OCI-M2 (cell line): ENCODE results near the gene SP140.
"Not testable (repeated sequence)": the region's sequence is repeated elsewhere in the genome, so short reads cannot be mapped to it uniquely, and the experiment has no call there.

ENCODE experiments used
- DNase-seq: peaks from one replicate; lab custom pipeline; 2025; ENCODE audit not compliant: unreplicated experiment; lab: John Stamatoyannopoulos, UW

The SP140 gene

DNA sequence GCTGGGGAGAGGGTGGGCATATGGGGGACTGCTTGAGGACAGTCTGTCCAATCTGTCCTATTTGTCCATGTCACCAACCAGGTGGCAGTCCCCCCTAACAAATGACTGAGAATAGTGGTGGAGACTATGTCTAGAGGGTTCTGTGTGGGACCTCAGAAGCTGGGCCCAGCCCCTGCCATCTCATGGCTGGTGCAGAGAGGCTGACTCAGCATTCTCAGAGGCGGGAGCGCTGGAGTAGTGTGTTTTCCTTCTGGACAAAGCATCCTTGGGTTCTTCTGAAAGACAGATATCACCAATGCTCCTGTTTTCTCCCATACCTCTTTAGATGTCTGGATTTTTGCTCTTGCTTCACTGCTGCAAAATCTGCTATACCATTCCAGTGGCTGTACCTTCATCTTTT lies 57.4 kb downstream of the SP140 start:
- no peak for DNase-seq

GRCh38 chr2:230286048-230286447 lies 60.5 kb downstream of the SP140 start:
- no peak for DNase-seq

GRCh38 chr2:230289311-230289710 lies 63.8 kb downstream of the SP140 start:
- not testable (repeated sequence) for DNase-seq

DNA sequence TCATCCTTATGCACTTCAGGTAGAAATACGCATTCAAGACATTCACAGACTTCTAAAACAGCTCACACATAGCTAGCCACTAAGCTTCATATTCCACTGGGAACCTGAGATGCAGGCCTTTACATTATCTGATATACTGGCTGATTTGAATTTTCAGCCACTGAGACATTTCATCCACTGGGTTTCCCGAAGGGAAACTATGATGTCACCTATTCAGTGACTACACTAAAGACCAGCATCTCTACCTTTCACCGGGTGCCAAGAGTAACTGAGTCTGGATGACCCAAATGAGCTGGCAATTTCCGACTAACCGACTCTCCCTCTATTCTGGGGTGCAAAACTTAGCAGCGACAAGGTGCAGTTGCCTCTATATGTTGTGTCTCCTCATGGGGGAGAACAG lies 69.7 kb downstream of the SP140 start:
- no peak for DNase-seq

- DNase-seq: no peak
These were observed 71.4 kb downstream of the SP140 start for GRCh38 chr2:230296917-230297316.

DNA sequence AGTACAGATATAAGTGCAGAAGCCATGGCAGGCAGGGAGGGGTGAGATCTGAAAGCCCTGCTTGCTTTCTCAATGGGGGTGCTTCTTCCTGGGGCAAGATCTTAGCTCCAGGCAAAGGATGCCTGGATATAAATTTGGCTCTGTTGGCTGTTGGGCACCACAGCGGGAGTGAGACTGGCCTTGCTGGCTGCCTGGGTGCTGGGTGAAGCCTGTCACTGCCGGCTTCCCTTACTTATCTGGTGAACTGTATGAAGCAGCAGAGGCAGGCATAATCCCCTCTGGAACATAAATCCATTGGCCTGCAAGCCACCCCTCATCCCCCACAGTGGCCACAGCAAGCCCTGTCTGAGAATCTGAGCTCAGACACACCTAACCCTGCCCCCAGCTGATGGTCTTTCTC lies 74.1 kb downstream of the SP140 start:
- DNase-seq: no peak

DNA sequence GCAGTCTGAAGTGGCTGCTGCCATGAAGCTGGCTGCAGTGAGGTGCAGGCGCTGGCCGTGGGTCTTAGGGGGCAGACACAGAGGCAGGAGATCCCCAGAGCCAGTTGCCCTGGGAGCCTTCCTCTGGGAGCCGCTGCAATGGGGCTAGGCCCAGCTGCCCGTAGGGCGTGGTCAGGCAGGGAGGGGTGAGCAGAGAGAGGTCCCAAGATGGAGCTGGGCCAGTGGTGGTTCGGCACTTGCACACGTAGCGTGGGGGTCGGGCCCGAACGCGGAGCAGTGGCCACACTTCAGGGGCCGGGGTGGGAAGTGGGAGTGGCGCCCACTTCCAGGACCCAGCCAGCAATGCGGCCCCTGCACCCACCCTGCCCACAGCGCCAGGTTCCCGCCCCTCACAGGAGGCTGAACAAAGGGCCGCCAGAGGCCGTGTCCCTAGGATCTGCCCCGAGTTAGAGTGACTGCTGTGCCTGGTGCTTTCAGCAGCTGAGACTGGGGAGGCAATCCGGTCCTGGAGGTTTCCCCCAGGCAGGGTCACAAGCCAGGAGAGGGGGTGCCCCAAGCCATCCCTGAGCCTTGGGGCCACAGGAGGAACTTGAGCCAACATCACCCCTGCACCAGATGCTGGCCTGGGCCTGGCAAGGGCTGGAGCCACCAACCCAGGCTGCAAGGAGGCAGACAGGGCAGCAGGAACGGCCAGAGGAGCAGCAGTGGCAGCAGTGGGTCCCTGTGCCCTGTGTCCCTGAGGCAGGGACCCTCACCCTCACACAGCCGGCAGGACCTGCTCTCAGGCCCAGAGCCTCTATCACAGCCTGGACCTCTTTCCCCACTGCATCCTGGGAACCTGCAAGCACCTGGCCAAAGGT lies 80.1 kb downstream of the SP140 start:
- DNase-seq: no peak

- DNase-seq: no peak
These were observed 80.9 kb downstream of the SP140 start for GRCh38 chr2:230306474-230306873.

- DNase-seq: no peak
These were observed 81.9 kb downstream of the SP140 start for GRCh38 chr2:230307485-230307884.

- DNase-seq: no peak
These were observed 83.0 kb downstream of the SP140 start for GRCh38 chr2:230308402-230309000.

DNA sequence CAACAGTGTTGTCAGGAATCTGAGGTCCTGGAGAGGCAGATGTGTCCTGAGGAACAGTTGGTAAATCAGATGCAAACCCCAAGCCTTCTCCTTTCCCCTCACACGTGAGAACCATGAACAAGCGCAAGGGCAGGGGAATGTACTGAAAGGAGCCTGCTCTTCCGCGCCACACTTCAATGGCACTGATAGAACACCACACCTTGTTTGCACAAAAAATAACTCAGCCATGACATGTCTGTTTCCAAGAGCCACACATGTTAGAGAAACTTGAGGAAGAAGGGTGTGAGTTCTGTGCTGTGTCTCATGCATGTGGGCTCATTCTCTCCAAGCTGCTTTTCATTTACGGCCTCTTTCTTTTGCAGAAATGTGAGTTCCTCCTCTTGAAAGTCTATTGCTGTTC lies 85.3 kb downstream of the SP140 start:
- DNase-seq: not testable (repeated sequence)

GRCh38 chr2:230311634-230312033 lies 86.1 kb downstream of the SP140 start:
- DNase-seq: not testable (repeated sequence)

- DNase-seq: no peak
These were observed 87.1 kb downstream of the SP140 start for GRCh38 chr2:230312638-230313037.

DNA sequence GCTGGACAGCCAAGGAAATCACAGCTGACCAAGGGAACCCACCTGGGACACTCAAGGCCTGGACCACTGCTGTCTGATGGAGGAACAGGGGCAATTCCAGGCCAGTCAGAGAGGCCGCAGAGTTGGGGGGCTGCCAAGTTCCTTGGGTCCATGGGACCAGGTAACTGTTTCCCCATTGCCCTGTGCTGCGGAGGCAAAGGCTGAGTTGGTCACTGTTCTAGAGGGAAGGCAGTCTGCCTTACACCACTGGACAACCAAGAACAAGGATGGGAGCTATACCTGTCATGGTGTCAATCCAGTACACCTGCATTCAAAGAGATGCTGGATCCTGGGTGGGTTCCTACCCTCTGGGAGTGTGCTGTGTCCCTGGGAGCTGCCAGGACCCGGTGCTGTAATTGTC lies 91.8 kb downstream of the SP140 start:
- no peak for DNase-seq

DNA sequence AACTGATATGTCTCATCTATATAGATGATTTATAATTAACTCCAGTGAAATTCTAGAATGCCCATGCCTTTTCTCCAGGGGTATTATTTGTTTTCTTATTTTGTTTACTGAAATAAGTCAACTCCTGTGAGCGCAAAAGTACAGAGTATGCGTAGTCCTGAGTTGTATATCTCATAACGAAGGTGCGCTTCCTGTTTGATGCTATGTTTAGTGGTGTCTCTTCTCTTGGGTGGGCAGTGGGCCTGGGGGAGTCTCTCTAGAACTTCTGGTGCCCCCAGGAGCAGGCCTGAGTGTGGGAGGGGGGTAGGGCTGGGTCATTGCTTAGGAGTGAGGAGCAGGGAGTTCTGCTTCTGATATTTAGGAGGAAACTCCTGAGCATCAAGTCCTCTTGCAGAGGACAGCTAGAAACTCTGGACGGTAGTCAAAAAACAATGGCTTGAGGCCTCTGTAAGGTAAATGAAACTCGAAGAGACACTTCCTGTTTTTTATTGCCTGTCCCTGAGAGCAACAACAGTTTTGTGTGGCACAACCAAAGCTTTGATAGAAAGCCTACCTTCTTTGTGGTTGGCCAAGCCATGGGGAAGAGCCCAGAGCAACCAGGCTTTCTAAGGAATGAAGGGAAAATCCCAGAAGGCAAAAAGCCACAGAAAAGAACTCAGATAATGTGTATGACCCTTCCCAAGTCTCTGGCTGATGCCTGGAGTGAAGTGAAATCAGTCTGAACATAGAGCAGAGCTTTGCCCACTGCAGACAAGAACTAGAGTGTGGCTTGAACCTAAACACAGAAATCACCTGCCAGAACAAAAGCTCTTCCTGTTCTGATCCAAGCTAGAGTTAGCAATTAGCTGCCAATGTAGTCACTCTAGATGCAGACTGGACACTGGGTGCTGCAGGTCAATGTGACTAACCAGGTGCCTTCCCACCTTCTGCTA lies 92.9 kb downstream of the SP140 start:
- DNase-seq: no peak

- DNase-seq: no peak
These were observed 93.8 kb downstream of the SP140 start for GRCh38 chr2:230319211-230319862.

DNA sequence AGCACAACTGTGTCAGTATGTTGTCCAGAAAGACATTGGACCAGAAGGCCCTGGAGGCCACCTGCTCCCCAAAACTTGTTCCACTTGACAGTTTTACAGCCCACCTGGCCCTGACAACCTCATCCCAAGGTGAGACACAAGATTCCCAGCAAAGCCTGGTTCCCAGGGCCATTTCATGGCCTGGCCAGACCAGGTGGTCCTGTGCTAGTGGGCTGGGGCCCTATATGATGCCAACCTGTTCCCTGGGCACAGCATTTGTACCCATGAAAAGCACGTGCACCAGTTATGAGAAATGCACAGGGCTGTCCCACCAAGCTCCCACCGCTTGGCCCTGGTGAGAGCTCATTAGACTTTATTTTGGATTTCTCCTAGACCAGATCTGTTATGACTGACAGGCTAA lies 95.5 kb downstream of the SP140 start:
- DNase-seq: no peak

GRCh38 chr2:230322561-230323384 lies 97.2 kb downstream of the SP140 start:
- no peak for DNase-seq

DNA sequence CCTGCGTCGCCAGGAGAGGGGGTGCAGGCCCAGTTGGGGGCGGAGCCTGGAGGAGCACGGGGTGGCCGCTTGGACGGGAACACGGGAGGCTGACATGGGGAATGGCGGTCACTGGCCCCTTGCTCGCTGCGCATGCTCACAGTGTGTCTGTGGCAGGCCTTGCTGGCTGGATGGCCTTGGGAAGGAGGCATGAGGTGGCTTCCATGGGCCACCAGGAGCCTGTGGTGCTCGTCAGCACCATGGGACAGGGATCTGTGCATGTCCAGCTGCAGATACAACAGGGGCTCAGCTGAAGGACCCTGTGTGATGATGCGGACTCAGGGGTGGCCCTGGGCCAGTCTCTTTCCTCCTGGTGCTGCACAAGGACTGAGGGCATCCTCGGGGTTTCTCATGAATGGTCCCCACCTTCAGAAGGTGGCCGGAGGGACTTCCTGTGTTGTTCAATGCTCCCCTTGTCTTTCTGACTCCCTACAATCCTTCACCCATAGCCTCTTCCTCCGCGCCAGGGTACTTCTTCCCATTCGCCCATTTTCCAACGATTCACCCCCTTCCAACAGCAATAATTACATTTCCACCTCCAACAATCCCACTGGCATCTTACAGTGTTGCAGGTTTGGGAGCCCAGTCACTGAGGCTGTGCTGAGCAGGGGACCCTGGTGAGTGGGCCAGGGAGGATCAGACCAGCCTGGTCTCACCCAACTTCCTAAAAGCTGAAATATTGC lies 98.0 kb downstream of the SP140 start:
- no peak for DNase-seq

DNA sequence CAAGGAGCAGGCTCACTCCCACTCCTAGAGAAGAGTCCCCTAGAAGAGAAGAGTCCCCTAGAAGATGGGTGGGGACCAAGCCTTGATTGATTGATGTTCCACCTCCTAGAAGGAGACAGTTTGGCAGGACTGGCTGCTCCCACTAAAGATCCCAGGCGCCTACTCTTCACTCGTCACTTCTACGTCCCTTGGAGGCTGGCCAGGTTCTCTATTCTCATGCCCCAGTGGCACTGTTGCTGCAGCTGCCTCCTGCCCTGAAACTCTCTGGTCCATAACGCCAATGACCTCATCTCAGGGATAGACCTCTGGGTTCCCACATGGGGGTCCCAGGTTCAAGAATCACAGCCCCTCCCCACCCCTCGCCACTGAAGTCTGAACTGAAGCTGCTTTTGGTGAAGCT lies 99.0 kb downstream of the SP140 start:
- no peak for DNase-seq
